Melanocyte of skin (primary cell): Measurements from ENCODE around the gene PCDH18. TPM values are rescaled to one million over a fixed set of nuclear protein-coding genes. Genes with fewer than 3 reads are reported as not detected.

ENCODE experiments used
- total RNA-seq, 2 donors: library from RNA; depleted of rRNA; stranded (reverse); fragments of >200 nt; gene quantifications; 2 replicates each; pipeline ENCODE4 v1.2.3, GENCODE V29; 2012

Gene PCDH18
- under 1 TPM; under 0.01 TPM for total RNA-seq

GRCh38 chr4:137531986-137532868 is at the start of gene PCDH18:
TSS of gene PCDH18 (minus strand) at chr4:137532494. CDS start at chr4:137532088, 406 bp downstream.

